Activated naive CD8-positive, alpha-beta T cell (primary cell): ENCODE results near the gene ARHGAP31.

ENCODE experiments used
- H3K27ac Mint-ChIP-seq: one replicate; pipeline ENCODE4 v1.8.0; 2021; ENCODE audit warnings: mixed read lengths
- H3K27me3 Mint-ChIP-seq: one replicate; pipeline ENCODE4 v1.8.0; 2021; ENCODE audit warnings: mixed read lengths
- H3K36me3 Mint-ChIP-seq: one replicate; pipeline ENCODE4 v1.8.0; 2021; ENCODE audit warnings: mixed read lengths
- H3K4me1 Mint-ChIP-seq: one replicate; pipeline ENCODE4 v1.8.0; 2021; ENCODE audit warnings: low read depth, mixed read lengths
- H3K4me3 Mint-ChIP-seq: one replicate; pipeline ENCODE4 v1.8.0; 2021; ENCODE audit warnings: mild to moderate bottlenecking, mixed read lengths
- H3K9me3 Mint-ChIP-seq: one replicate; pipeline ENCODE4 v1.8.0; 2021; ENCODE audit warnings: low read depth, mixed read lengths

ARHGAP31 gene

DNA sequence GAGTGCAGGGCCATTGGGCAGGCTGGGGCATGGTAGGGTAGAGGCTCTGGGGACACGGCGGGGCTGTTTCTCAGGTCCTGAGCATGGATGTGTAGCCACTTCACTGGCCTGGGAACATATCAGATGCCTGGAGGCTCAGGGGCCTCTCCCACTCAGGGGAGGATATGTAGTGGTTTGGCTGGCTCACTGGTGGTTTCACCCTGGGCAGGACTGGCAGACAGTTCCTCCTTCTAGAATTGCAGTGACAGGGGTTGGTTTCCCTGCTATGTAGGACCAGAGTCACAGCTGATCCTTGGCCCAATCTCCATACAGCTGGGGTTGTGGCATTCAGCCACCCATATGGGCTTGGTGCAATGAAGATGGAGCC lies 4.8 kb upstream of the ARHGAP31 start:
- H3K4me1 Mint-ChIP-seq = peaks cover 18% of the 10 kb centered on the region
- H3K27me3 Mint-ChIP-seq = no peaks in the 10 kb centered on the region
- peaks cover 18% of the 10 kb centered on the region for H3K9me3 Mint-ChIP-seq
- no peak overlapping the region for H3K4me3 Mint-ChIP-seq
- peaks cover 9% of the 10 kb centered on the region for H3K36me3 Mint-ChIP-seq
- no peak overlapping the region for H3K27ac Mint-ChIP-seq

DNA sequence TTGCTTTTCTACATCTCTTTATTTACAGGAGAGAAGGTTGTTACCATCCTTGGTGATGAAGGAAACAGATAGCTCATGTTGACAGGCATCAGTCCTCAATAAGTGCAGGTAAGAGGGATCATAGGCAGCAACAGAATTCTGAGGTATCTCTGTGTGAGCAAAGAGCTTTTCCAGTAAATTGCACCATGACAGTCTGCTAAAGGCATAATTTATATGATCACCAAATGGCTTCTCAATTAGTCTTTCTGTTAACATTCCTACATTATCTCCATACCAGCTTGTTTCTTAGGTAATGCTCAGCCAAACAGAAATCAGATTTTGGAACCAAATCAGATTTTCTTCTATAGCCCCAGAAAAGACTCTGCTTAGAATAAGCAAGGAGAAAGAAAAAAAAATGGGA lies 3.6 kb upstream of the ARHGAP31 start:
- H3K27ac Mint-ChIP-seq = no peak overlapping the region
- H3K36me3 Mint-ChIP-seq = peaks cover 9% of the 10 kb centered on the region
- no peaks in the 10 kb centered on the region for H3K27me3 Mint-ChIP-seq
- peaks cover 18% of the 10 kb centered on the region for H3K9me3 Mint-ChIP-seq
- no peak overlapping the region for H3K4me3 Mint-ChIP-seq
- peaks cover 23% of the 10 kb centered on the region for H3K4me1 Mint-ChIP-seq

DNA sequence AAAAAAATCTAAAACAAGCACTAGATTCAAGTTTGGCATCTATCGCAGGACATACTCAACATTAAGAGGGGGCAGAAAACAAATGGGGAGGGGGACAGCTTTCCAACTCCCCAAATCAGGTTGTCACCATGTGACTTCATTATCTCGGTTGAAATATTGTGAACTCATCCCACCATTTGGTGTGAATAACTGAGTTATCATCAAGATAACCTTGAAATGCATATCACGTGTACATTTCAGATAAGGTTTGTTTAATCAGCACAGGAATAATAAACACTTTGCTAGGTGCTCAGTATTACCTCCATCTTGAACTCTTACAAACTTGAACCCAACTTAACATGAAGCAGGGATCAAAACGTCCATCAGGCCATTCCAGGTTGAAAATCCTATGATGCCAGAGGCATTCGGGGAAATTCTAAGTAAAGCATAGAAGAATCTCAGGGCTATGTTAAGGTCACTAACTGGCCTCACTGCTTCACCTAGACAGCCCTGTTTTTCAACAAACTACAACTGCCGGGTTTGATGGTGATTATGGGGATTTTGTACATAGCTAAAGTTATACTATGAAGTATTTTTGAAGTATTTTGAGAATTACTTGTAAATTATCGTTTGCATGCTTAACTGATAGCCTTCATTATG lies 3.0 kb upstream of the ARHGAP31 start:
- Mint-ChIP-seq H3K36me3 (peaks cover 9% of the 10 kb centered on the region), H3K27me3 (no peaks in the 10 kb centered on the region), H3K4me1 (peaks cover 28% of the 10 kb centered on the region), H3K27ac (no peak overlapping the region), H3K4me3 (no peak overlapping the region), H3K9me3 (peaks cover 14% of the 10 kb centered on the region)

DNA sequence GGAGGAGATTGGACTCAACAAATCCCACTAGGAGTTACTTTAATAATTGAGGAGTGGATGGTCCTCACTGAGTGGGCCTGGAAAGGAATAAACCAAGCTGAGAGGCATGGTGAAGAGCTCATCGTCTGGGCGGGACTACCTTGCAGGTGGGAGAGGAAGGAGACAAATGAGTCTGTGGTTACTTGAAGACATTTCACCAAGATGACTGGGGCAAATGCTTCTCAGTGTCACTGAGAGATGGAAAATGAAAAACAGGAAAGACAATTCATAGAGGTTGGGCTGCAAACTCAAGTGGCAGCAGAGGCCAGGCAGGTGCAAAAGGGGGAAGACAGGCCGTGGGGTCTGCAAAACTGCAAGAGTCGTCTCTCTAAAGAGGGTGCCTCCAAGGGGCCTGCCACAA lies 1.5 kb upstream of the ARHGAP31 start:
- H3K4me3 Mint-ChIP-seq = peak overlapping the region; percentile 92
- H3K4me1 Mint-ChIP-seq = peaks cover 43% of the 10 kb centered on the region

DNA sequence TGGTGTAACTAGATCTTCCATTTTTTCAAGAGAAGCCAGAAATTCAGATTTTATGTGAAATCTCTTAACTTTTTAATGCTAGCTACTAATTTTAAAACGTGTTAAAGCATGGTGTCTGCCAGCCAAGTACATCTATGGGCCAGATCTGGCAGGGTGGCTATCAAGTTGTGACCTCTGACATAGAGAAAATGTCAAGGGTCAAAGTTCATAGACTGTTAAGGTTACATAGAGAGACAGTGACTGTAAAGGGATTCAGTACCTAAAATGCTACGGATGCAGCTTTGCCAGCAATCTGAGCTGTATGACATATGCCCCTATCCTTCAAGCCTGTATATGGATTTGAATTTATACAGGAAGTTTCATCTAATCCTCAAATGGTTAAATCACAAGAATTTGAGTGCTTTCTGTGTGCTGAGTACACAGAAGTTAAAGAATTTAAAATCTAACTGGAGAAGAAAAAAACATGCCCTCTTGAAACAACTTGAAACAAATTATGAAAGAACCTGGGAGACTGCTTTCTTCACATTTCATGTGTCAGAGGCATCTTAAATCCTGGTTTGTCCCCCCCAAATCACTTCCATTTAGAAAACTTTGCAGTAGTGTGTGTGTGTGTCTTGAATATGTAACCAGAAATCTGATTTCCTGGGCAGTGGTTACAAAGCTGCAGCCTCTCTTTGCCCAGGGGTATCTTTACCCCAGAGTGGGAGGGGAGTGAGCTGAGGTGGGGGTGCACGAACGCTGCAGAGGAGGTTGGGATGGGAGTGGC lies 895 bp upstream of the ARHGAP31 start:
- Mint-ChIP-seq H3K4me3 (peak overlapping the region; percentile 92), H3K36me3 (peaks cover 5% of the 10 kb centered on the region), H3K27me3 (no peaks in the 10 kb centered on the region), H3K27ac (peak overlapping the region; percentile 90), H3K9me3 (no peaks in the 10 kb centered on the region), H3K4me1 (peaks cover 46% of the 10 kb centered on the region)

More for the DNA sequence above, 1.5 kb upstream of the ARHGAP31 start:
- H3K27ac Mint-ChIP-seq = peak overlapping the region; percentile 90
- H3K27me3 Mint-ChIP-seq = no peaks in the 10 kb centered on the region
- peaks cover 6% of the 10 kb centered on the region for H3K36me3 Mint-ChIP-seq
- peaks cover 4% of the 10 kb centered on the region for H3K9me3 Mint-ChIP-seq

DNA sequence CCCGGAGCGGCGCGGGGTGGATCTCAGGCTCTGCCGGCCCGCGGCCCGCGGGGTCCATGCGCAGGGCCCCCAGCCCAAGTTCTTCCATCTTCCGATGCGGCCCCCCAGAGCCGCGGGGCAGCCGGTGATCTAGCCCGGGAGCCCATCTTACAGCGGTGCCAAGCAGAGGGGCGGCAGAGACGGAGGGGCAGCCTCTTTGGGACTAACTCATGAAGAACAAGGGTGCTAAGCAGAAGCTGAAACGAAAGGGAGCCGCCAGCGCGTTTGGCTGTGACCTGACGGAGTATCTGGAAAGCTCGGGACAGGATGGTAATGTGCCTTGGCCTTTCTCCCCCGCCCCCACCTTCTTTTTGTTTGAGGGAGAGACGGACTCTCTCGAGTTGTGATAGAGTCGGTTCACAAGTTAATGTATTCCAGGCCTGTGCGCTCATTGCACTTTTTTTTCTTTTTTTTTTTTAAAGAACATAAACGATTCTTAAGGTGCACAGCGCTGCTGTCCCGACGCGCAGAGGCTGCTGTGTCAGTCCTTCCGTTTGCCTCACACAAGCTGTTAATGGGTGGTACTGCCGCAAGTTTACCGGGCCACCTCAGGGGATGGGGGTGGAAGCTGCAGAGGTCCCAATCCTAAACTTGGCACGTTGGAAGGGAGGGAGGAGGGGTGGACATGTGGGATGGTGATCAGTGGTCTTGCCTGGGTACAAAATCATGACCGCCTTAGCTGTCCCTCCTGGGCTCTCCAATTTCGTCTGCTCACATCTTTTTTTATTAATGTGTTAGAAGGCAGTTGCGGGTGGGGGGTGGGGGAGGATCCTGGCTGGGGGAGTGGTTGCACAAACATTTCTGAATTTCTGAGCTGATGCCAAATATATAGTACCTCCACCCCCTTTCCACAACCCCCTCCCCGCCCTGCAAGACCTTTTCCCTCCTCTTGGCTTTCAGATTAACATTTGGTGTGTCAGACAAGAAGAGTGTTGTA lies 801 bp downstream of the ARHGAP31 start:
- Mint-ChIP-seq H3K27me3 (no peaks in the 10 kb centered on the region), H3K9me3 (no peaks in the 10 kb centered on the region), H3K36me3 (peaks cover 7% of the 10 kb centered on the region), H3K4me1 (peaks cover 49% of the 10 kb centered on the region), H3K27ac (peak overlapping the region; percentile 91), H3K4me3 (peak overlapping the region; percentile 92)

DNA sequence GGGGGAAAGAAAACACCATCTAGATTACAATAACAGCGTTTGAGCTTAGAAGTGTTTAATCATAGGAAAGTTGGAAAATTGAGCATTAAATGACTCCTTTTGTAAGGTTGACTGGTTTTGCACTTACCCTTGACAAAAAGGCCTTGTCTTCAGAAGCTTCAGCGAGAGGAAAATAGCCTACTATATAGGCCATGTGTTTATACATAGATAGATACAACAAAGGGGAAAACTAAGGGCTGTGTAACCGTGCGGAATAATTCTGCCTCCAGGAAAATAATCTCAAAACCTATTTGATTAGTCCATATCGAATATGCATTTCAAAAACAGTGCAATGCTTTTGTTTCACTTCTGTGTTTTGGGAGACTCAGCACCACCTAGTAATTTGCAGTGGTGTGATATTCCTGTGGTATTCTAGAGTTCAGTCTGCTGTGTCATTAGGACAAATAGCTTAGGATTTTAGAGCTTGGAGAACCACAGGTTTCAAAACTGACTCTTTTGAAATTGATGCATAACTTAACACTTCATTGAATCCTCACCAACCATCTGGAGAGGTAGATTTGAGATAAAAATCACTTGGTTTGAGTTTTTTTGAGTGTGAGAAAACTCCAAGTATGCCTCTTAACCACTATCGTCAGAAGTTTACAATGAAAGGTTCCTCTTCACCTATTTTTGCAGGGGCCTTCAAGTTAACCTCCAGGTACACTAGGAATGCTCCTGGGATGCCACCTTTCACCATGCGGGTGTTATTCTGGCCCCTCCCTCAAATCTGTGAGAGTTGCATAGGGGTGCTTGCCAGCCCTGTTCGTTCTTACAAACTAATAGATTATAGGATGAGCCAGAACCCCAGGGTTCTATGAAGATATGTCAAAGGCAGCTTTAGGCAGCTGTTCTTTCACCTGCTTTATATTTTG lies 1.9 kb downstream of the ARHGAP31 start:
- no peaks in the 10 kb centered on the region for H3K9me3 Mint-ChIP-seq
- peaks cover 7% of the 10 kb centered on the region for H3K36me3 Mint-ChIP-seq
- peak overlapping the region; percentile 61 for H3K27ac Mint-ChIP-seq
- H3K4me1 Mint-ChIP-seq = peaks cover 48% of the 10 kb centered on the region
- peak overlapping the region; percentile 92 for H3K4me3 Mint-ChIP-seq
- no peaks in the 10 kb centered on the region for H3K27me3 Mint-ChIP-seq

DNA sequence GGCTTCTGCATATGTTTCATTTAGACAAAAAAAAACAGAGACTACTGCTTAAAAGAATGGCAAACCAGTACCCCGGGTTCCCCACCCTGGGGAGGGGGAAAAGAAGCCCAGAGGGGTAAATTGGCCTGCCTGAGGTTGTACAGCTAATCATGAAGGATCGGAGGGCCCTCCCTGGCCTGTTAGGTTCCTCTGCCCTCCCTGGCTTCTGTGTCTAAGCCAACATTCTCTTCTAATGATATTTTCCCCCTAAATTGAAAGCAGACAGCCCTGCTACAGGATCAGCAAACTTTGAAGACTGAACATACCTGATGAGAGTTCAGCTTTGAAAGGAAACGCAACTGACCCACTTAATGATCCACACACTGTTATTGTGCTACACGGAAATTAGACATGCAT lies 2.5 kb downstream of the ARHGAP31 start:
- Mint-ChIP-seq H3K4me1 (peaks cover 52% of the 10 kb centered on the region), H3K4me3 (peak overlapping the region; percentile 92), H3K9me3 (no peaks in the 10 kb centered on the region), H3K27ac (no peak overlapping the region), H3K27me3 (no peaks in the 10 kb centered on the region), H3K36me3 (peaks cover 7% of the 10 kb centered on the region)

DNA sequence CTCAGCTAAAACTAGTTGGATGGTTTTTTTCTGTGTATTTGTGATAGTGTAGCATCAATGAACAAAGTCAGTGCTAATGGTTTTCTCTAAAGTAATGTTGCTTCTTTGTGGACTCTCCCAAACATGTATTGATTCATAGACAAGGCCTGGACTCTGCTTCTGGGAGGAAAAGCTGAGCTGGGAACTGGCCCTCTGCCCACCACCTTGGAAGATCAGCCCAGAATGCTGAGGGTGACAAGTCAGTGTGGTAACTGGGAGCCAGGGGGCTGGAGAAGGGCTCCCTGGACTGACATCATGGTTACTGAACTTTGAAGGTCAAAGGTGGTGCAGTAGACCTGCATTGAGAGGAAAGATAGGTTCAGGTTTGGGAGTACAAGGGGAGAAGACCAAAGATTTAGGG lies 3.0 kb downstream of the ARHGAP31 start:
- H3K4me1 Mint-ChIP-seq = peaks cover 56% of the 10 kb centered on the region
- H3K27ac Mint-ChIP-seq = peak overlapping the region; percentile 22
- H3K4me3 Mint-ChIP-seq = peak overlapping the region; percentile 92
- peaks cover 7% of the 10 kb centered on the region for H3K36me3 Mint-ChIP-seq
- H3K27me3 Mint-ChIP-seq = no peaks in the 10 kb centered on the region
- no peaks in the 10 kb centered on the region for H3K9me3 Mint-ChIP-seq

DNA sequence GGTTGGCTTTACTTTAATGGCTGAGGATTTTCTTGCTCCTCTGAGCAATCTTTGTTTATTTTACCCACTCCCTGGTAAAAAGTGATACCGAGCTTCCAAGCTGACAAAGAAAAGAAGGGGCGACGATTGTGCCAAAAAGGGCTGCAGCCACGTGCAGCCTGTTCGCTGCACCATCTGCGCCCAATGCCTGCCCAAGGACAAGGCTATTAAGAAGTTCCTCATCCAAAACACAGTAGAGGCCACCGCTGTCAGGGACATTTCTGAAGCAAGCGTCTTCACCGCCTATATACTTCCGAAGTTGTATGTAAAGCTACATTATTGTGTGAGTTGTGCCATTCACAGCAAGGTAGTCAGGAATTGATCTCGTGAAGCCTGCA lies 4.4 kb downstream of the ARHGAP31 start:
- H3K4me1 Mint-ChIP-seq = peaks cover 50% of the 10 kb centered on the region
- H3K27me3 Mint-ChIP-seq = no peaks in the 10 kb centered on the region
- H3K4me3 Mint-ChIP-seq = no peak overlapping the region
- H3K9me3 Mint-ChIP-seq = no peaks in the 10 kb centered on the region
- no peak overlapping the region for H3K27ac Mint-ChIP-seq
- peaks cover 11% of the 10 kb centered on the region for H3K36me3 Mint-ChIP-seq

DNA sequence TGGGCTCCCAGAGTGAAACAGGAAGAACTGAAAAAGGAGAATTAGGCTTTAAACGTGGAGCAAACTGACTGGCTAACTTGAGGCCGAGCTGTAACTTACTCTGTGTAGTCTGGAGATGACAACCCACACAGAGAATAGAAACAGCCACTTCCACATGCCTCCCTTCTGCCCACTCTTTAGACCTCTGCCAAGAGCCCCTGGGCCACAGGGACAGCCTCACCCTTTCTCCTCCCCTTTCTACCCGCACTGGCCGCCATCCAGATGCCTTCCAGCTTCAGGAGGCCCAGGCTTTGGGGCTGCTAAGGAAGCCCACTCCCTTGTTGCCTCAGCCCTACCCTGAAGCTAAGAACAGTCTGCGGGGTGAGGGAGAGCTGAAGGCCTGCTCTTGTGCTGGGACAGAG lies 6.8 kb downstream of the ARHGAP31 start:
- H3K4me3 Mint-ChIP-seq = no peak overlapping the region
- H3K36me3 Mint-ChIP-seq = peaks cover 15% of the 10 kb centered on the region
- H3K27me3 Mint-ChIP-seq = no peaks in the 10 kb centered on the region
- peaks cover 39% of the 10 kb centered on the region for H3K4me1 Mint-ChIP-seq
- no peaks in the 10 kb centered on the region for H3K9me3 Mint-ChIP-seq
- no peak overlapping the region for H3K27ac Mint-ChIP-seq

DNA sequence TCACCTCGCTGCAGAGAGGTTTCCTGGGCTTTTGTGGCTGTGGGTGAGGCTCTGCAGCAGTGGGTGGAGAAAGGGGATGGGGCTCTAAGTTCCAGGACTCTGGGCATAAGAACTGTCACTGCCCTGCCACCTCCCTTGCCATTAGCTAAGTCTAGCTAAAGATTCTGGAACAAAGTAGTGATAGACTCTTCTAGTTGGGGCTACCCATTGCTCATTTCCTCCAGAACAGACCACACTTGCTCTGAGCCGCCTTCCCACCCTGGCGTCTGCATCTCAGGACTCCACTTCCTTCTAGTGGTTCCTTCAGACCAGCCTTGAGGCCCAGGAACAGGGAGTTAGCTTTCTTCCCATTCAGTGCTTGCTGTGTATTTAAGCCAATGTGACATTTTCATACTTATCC lies 7.5 kb downstream of the ARHGAP31 start:
- Mint-ChIP-seq H3K4me3 (no peak overlapping the region), H3K27ac (no peak overlapping the region), H3K27me3 (no peaks in the 10 kb centered on the region), H3K4me1 (peaks cover 32% of the 10 kb centered on the region), H3K36me3 (peaks cover 15% of the 10 kb centered on the region), H3K9me3 (no peaks in the 10 kb centered on the region)

DNA sequence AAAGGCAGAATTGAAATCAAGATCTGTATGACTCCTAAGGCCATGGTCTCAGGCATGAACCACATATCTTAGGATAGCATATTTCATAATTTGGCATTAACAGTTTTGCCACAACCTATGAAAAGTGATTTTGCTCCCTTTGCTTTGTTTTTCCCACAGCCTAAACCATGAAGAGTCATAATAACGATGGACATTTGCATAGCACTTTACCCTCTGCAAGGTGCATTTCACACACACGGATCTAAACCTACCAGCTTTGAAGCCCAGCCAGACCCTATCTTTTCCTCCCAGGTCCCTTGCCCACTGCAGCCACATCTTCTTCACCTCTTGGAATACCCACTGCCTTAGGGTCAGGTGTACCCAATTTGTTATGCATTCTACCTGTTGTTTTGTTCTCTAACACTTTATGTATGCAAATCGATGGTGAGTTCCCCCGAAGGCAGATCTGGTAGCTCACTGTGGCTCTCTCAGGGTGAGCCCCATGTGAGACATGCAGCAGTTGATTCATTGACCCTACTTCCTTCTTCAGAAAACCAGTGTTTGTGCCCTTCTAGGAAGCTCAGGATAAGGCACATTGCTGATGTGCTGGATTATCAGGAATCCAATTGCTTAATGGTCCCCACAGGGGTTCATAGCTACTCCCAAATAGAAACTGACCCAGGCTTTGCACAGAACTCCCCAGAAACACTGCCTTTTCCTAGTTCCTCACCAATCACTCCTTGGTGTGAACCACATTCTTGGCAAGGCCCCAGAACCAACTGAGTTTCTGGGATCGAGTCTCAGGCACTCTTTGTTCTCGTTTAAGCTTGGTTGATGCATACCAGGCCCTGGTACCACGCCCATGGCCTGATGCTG lies 8.7 kb downstream of the ARHGAP31 start:
- H3K4me1 Mint-ChIP-seq = peaks cover 22% of the 10 kb centered on the region

More for the DNA sequence above, 8.7 kb downstream of the ARHGAP31 start:
- no peaks in the 10 kb centered on the region for H3K9me3 Mint-ChIP-seq
- no peak overlapping the region for H3K27ac Mint-ChIP-seq
- H3K4me3 Mint-ChIP-seq = no peak overlapping the region
- H3K27me3 Mint-ChIP-seq = no peaks in the 10 kb centered on the region
- peaks cover 13% of the 10 kb centered on the region for H3K36me3 Mint-ChIP-seq
